Activated CD4-positive, alpha-beta T cell treated with anti-CD3 and anti-CD28 coated beads for 48 hours (primary cell): ENCODE data around the gene MTMR8.

Source experiments
- DNase-seq: peaks from one replicate; pipeline ENCODE4 v3.0.0-alpha.2; 2020

MTMR8 gene

DNA sequence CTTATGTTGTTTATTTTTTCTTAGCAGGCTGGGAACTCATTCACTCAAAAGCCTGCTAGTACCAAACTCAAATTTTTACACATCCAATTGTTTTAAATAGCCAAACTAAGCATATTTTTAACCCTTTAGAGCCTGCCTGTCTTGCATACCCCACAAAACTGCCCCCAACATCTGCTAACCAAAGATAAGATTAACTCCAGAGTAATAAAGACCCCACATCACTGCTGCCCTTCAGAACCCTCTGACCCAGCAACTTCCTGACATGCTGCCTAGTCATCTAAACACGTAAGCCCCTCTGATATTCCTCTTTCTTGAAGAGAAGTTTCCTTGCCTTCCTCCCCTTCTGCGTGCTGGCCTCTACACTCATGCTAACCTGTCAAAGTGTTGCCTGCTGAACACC, 104.1 kb downstream of the MTMR8 start:
- no peak for DNase-seq

DNA sequence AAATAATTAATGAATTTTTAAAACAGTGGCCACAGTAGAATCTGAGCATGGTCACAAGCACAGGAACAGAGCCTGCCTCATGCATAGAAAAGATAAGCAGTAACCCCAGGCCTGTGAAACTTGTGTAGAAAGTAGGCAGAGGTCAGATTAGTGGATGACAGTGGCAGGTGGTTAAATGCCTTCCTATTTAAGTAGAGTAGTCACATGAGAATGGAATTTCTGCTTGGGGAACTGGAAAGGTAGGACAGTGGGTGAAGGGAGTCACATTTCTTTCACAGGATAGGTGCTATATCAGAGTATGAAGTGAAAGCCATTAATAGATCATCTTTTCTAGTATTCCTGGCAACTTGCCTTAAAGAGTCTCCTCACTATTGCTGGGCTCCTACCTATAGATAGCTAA, 130.0 kb downstream of the MTMR8 start:
- no peak for DNase-seq

DNA sequence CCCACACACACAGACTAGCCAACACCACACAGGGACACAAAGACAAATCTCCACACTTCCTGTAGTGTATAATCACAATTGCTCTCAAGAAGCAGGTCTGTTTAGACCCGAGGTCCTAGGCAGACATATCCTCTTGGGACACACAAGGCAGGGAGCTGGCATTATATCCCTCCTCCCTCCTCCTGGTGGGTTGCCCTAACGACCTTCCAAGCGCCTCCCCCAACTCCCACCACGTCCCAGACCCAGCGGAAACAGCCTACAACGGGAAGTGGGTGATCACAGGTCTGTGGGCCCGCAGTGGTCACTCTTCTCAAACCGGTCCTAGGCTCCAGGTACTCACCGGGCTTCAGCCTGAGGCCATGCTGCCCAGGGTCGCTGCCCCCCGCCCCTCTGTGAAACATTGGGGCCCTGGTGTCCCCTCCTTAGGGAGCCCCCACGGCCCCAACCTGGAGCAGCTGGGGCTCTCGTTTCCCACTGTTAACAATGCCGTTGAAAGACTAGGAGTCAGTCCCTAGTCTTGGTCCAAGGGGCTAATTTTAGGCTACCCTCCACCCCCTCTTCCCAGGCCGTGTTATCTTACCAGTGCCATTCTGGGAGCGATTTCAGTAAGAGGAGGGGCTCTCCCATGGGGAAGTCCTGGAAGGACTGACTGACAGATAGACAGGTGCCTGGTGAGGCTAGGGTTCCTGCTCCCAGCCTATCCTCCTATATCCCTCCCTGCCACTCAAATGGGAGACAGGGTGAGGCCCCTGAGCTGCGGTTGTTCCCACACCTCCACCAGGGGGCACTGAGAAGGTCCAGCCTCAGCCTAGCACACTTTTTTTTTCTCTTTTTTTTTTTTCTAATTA, 164.9 kb downstream of the MTMR8 start, which contains the start of gene ASB12:
Gene ASB12 (minus strand): TSS at position 485 of the 848 bp plus-strand sequence. CDS start 4,957 bp downstream, outside the sequence.
- DNase-seq = no peak

DNA sequence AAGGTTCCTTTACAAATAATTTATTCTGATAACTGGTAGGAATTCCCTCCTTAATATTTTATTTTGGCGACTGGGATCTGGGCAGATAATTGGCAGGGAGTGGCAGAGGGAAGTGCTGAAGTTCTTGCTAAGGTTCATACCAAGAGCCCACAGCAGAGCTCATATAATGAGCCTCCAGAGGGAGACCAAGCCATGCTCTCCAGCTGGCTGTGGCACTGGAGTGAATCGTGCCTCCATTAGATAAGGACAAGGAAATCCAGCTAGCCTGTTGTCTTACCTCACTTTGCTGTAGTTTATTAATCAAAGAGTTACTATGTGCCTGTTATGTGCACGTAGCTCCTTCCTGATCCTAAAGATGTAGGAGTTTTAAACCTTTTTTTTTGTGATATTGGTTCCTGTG, 166.1 kb downstream of the MTMR8 start:
- no peak for DNase-seq
